GM12801 (cell line): ENCODE data around the gene GLIS1.

Experiments used
- CTCF ChIP-seq: IDR thresholded peaks from one replicate; pipeline ENCODE4 v1.5.1; 2011; ENCODE audit warnings: control low read depth; ENCODE audit not compliant: insufficient read length; ENCODE audit errors: extremely low read depth

GLIS1 gene

GRCh38 chr1:53704804-53705445, 34.0 kb downstream of the GLIS1 start:
- no peak for TF ChIP-seq CTCF

GRCh38 chr1:53704304-53704703, 34.7 kb downstream of the GLIS1 start:
- no peak for TF ChIP-seq CTCF

- no peak for TF ChIP-seq CTCF
Observed at GRCh38 chr1:53703174-53703573, 35.8 kb downstream of the GLIS1 start.

- TF ChIP-seq CTCF = no peak
Observed at GRCh38 chr1:53702341-53702740, 36.6 kb downstream of the GLIS1 start.

GRCh38 chr1:53700776-53701175, 38.2 kb downstream of the GLIS1 start:
- no peak for TF ChIP-seq CTCF

GRCh38 chr1:53699981-53700380, 39.0 kb downstream of the GLIS1 start:
- no peak for TF ChIP-seq CTCF

- no peak for TF ChIP-seq CTCF
Observed at GRCh38 chr1:53698384-53698980, 40.5 kb downstream of the GLIS1 start.
